GM18858 (cell line): ENCODE results near the gene OR51B5.
"Not testable (repeated sequence)": the region's sequence is repeated elsewhere in the genome, so short reads cannot be mapped to it uniquely, and the experiment has no call there.

ENCODE experiments used
- ATAC-seq: cut with Tn5 transposase; IDR thresholded peaks from one replicate; pipeline ENCODE4 v1.9.1; 2021; ENCODE audit not compliant: unreplicated experiment

OR51B5 gene

GRCh38 chr11:5343474-5344335 lies at the start of gene OR51B5:
Gene OR51B5, minus strand, starts transcription at chr11:5343524. Its CDS starts 0 bp downstream, at chr11:5343524.
- ATAC-seq = no peak

- ATAC-seq = no peak
Observed at GRCh38 chr11:5390210-5390609, 46.9 kb upstream of the OR51B5 start.

GRCh38 chr11:5384335-5384734 lies 41.0 kb upstream of the OR51B5 start:
- ATAC-seq = no peak

- ATAC-seq = no peak
Observed at GRCh38 chr11:5383576-5383975, 40.3 kb upstream of the OR51B5 start, which contains the start of gene OR51M1. Gene OR51M1, plus strand, starts transcription at chr11:5383812. Its CDS starts 5,587 bp downstream, at chr11:5389399.

- no peak for ATAC-seq
Observed at GRCh38 chr11:5380740-5381342, 37.5 kb upstream of the OR51B5 start.

- ATAC-seq = no peak
Observed at GRCh38 chr11:5369789-5370188, 26.5 kb upstream of the OR51B5 start.

GRCh38 chr11:5368502-5369043 lies 25.2 kb upstream of the OR51B5 start:
- ATAC-seq = no peak

- ATAC-seq = no peak
Observed at GRCh38 chr11:5367448-5368074, 24.2 kb upstream of the OR51B5 start.

GRCh38 chr11:5366856-5367255 lies 23.5 kb upstream of the OR51B5 start:
- ATAC-seq = no peak

GRCh38 chr11:5366365-5366764 lies 23.0 kb upstream of the OR51B5 start:
- ATAC-seq = not testable (repeated sequence)

GRCh38 chr11:5364214-5364613 lies 20.9 kb upstream of the OR51B5 start:
- no peak for ATAC-seq

GRCh38 chr11:5363679-5364078 lies 20.4 kb upstream of the OR51B5 start:
- no peak for ATAC-seq

GRCh38 chr11:5362017-5362625 lies 18.8 kb upstream of the OR51B5 start:
- no peak for ATAC-seq

GRCh38 chr11:5356031-5356430 lies 12.7 kb upstream of the OR51B5 start:
- ATAC-seq = not testable (repeated sequence)

GRCh38 chr11:5351208-5351607 lies 7.9 kb upstream of the OR51B5 start, which contains the start of gene OR51B6:
Gene OR51B6, plus strand, starts transcription at chr11:5351508. Its CDS starts 0 bp downstream, at chr11:5351508.
- ATAC-seq = no peak

GRCh38 chr11:5349550-5349949 lies 6.2 kb upstream of the OR51B5 start:
- ATAC-seq = no peak

- no peak for ATAC-seq
Observed at GRCh38 chr11:5348551-5349194, 5.3 kb upstream of the OR51B5 start.

- no peak for ATAC-seq
Observed at GRCh38 chr11:5345831-5346230, 2.5 kb upstream of the OR51B5 start.

- ATAC-seq = peak; percentile 67
Observed at GRCh38 chr11:5339771-5340322, 3.5 kb downstream of the OR51B5 start.

- not testable (repeated sequence) for ATAC-seq
Observed at GRCh38 chr11:5337253-5337652, 6.1 kb downstream of the OR51B5 start.
